Ovary (tissue), 1 donor: ENCODE data around the gene KIZ.

Experiments used
- EP300 ChIP-seq: sonication (generic); formaldehyde crosslinking; IDR thresholded peaks from one replicate; pipeline ENCODE4 v1.6.1; 2017; ENCODE audit warnings: antibody characterized with exemption
- POLR2A ChIP-seq: fragments of 450-650 bp; IDR thresholded peaks from one replicate; pipeline ENCODE4 v1.6.1; 2017; ENCODE audit warnings: antibody characterized with exemption, mild to moderate bottlenecking, moderate library complexity

- TF ChIP-seq POLR2A (no peak), EP300 (no peak)
Measured at GRCh38 chr20:21235484-21236445, 109.9 kb downstream of the KIZ start.
